Right atrium auricular region (tissue), 2 donors: Measurements from ENCODE around the gene HOXA6. TPM values are rescaled to one million over a fixed set of nuclear protein-coding genes. Genes with fewer than 3 reads are reported as not detected.

ENCODE experiments used
- DNase-seq: peaks from one replicate; pipeline ENCODE4 v3.0.0-alpha.2; 2019; ENCODE audit warnings: low spot score
- H3K27ac ChIP-seq, 2 donors: fragments of 200-600 bp; sonication (generic); 1 replicate in 1 of 2; 2 replicates in 1 of 2; pipeline ENCODE4 v1.5.1; 2016 to 2019
- H3K27me3 ChIP-seq, 2 donors: fragments of 200-600 bp; sonication (generic); one replicate each; pipeline versions ENCODE4 v1.5.1 to v1.6.0; 2017 to 2019
- H3K36me3 ChIP-seq: fragments of 200-600 bp; sonication (generic); one replicate; pipeline ENCODE4 v1.5.1; 2016
- H3K4me1 ChIP-seq, 2 donors: fragments of 200-600 bp; sonication (generic); one replicate each; pipeline versions ENCODE4 v1.5.1 to v1.6.0; 2017 to 2019
- H3K4me3 ChIP-seq, 2 donors: fragments of 200-600 bp; sonication (generic); 1 replicate in 1 of 2; 2 replicates in 1 of 2; pipeline ENCODE4 v1.5.1; 2017 to 2019; ENCODE audit warnings: mild to moderate bottlenecking in 1 of 2, moderate library complexity in 1 of 2
- H3K9me3 ChIP-seq, 2 donors: fragments of 200-600 bp; sonication (generic); one replicate each; pipeline ENCODE4 v1.5.1; 2019
- CTCF ChIP-seq, 2 donors: fragments of 200-600 bp; sonication (generic); IDR thresholded peaks; one replicate each; pipeline ENCODE4 v1.5.1; 2019; ENCODE audit warnings: antibody characterized with exemption in 2 of 2
- total RNA-seq, 2 donors: library from RNA; depleted of rRNA; stranded (reverse); fragments of >200 nt; gene quantifications; one replicate each; pipeline ENCODE4 v1.1.0, GENCODE V29; 2016

Gene HOXA6
- total RNA-seq, 2 donors from 2014 or later = not detected

- Histone ChIP-seq H3K9me3 (no peaks in the 10 kb centered on the region), H3K36me3 (no peaks in the 10 kb centered on the region), H3K27ac (peak overlapping the region in 1 of 2 donors; percentile 35), H3K4me1 (peaks cover 0 to 23% of the 10 kb centered on the region in 2 donors), H3K27me3 (peaks cover 17 to 42% of the 10 kb centered on the region in 2 donors), H3K4me3 (no peak overlapping the region)
- DNase-seq = peak; percentile 21
- no peak for TF ChIP-seq CTCF (IDR thresholded peaks at IDR 0.05)
Measured at GRCh38 chr7:27118580-27118979, 29.0 kb downstream of the HOXA6 start.

- Histone ChIP-seq H3K4me3 (peak overlapping the region in 1 of 2 donors; percentile 28), H3K9me3 (no peaks in the 10 kb centered on the region), H3K27ac (peak overlapping the region; percentile 39 to 41), H3K27me3 (peaks cover 14 to 44% of the 10 kb centered on the region in 2 donors), H3K4me1 (peaks cover 0 to 23% of the 10 kb centered on the region in 2 donors), H3K36me3 (no peaks in the 10 kb centered on the region)
- DNase-seq = peak; percentile 40
- TF ChIP-seq CTCF (IDR thresholded peaks at IDR 0.05) = no peak
Measured at GRCh38 chr7:27117887-27118491, 29.6 kb downstream of the HOXA6 start.

- H3K4me1 ChIP-seq = peaks cover 0 to 23% of the 10 kb centered on the region in 2 donors
Measured at GRCh38 chr7:27116962-27117886, 30.4 kb downstream of the HOXA6 start.

GRCh38 chr7:27116031-27116961 lies 31.3 kb downstream of the HOXA6 start:
- Histone ChIP-seq H3K9me3 (no peaks in the 10 kb centered on the region), H3K36me3 (no peaks in the 10 kb centered on the region), H3K27ac (peak overlapping the region in 1 of 2 donors; percentile 41), H3K27me3 (peaks cover 14 to 36% of the 10 kb centered on the region in 2 donors), H3K4me3 (no peak overlapping the region), H3K4me1 (peaks cover 0 to 23% of the 10 kb centered on the region in 2 donors)
- peak; percentile 46 for DNase-seq
- TF ChIP-seq CTCF (IDR thresholded peaks at IDR 0.05) = no peak

More at GRCh38 chr7:27116962-27117886, 30.4 kb downstream of the HOXA6 start:
- no peak for TF ChIP-seq CTCF (IDR thresholded peaks at IDR 0.05)
- Histone ChIP-seq H3K27me3 (peaks cover 14 to 38% of the 10 kb centered on the region in 2 donors), H3K27ac (peak overlapping the region; percentile 39 to 41), H3K9me3 (no peaks in the 10 kb centered on the region), H3K36me3 (no peaks in the 10 kb centered on the region), H3K4me3 (peak overlapping the region in 1 of 2 donors; percentile 28)
- DNase-seq = peak; percentile 52
